Thoracic aorta (tissue), 2 donors: ENCODE measurements around the gene LAMA4. TPM values are rescaled to one million over a fixed set of nuclear protein-coding genes. Genes with fewer than 3 reads are reported as not detected.

Experiments
- ATAC-seq: fragments of 150-250 bp; one replicate; pipeline ENCODE4 v1.8.0; 2017; ENCODE audit warnings: low read depth; ENCODE audit not compliant: insufficient number of reproducible peaks, low FRiP score
- DNase-seq: peaks from one replicate; pipeline ENCODE4 v3.0.0-alpha.2; 2020; ENCODE audit warnings: low spot score
- H3K27ac ChIP-seq, 2 donors: fragments of 200-600 bp; sonication (generic); 1 replicate in 1 of 2; 2 replicates in 1 of 2; pipeline ENCODE4 v1.5.1; 2016; ENCODE audit warnings: mild to moderate bottlenecking in 2 of 2, moderate library complexity in 2 of 2
- H3K27me3 ChIP-seq: fragments of 200-600 bp; sonication (generic); replicated peaks from 2 replicates; pipeline ENCODE4 v1.6.0; 2016; ENCODE audit warnings: mild to moderate bottlenecking; ENCODE audit not compliant: insufficient read depth
- H3K36me3 ChIP-seq: fragments of 200-600 bp; sonication (generic); one replicate; pipeline ENCODE4 v1.5.1; 2016
- H3K4me1 ChIP-seq, 2 donors: fragments of 200-600 bp; sonication (generic); 1 replicate in 1 of 2; 2 replicates in 1 of 2; pipeline versions ENCODE4 v1.5.1 to v1.6.0; 2016; ENCODE audit warnings: low read depth in 2 of 2, mild to moderate bottlenecking in 1 of 2; ENCODE audit not compliant: control insufficient read depth in 1 of 2
- H3K4me3 ChIP-seq: fragments of 200-600 bp; sonication (generic); 2 replicates; pipeline ENCODE4 v1.5.1; 2016; ENCODE audit warnings: mild to moderate bottlenecking
- H3K9me3 ChIP-seq: fragments of 200-600 bp; sonication (generic); 2 replicates; pipeline ENCODE4 v1.5.1; 2016
- CTCF ChIP-seq: fragments of 200-600 bp; sonication (generic); IDR thresholded peaks from one replicate; pipeline ENCODE4 v1.5.1; 2019; ENCODE audit warnings: antibody characterized with exemption
- total RNA-seq, 2 donors: library from RNA; depleted of rRNA; stranded (reverse); fragments of >200 nt; gene quantifications; one replicate each; pipeline versions ENCODE4 v1.1.0 to v1.2.3, GENCODE V29; 2016

The LAMA4 gene
- total RNA-seq, 2 donors from 2014 or later: 34.9 to 66.7 TPM

- Histone ChIP-seq H3K36me3 (no peaks in the 10 kb centered on the region), H3K4me1 (peaks cover 22 to 58% of the 10 kb centered on the region in 2 donors), H3K27ac (no peak overlapping the region), H3K4me3 (no peak overlapping the region), H3K9me3 (no peaks in the 10 kb centered on the region), H3K27me3 (no peaks in the 10 kb centered on the region)
- no peak for DNase-seq
- ATAC-seq: no peak
- TF ChIP-seq CTCF: no peak
Observed at GRCh38 chr6:112247275-112247674, 7.1 kb downstream of the LAMA4 start.

GRCh38 chr6:112245511-112246203 lies 8.7 kb downstream of the LAMA4 start:
- TF ChIP-seq CTCF: no peak
- no peak for DNase-seq
- H3K4me1 ChIP-seq: peaks cover 16 to 51% of the 10 kb centered on the region in 2 donors
- H3K36me3 ChIP-seq: no peaks in the 10 kb centered on the region
- peak overlapping the region; percentile 8 for H3K4me3 ChIP-seq
- peak overlapping the region; percentile 34 to 39 for H3K27ac ChIP-seq
- no peak for ATAC-seq
- no peaks in the 10 kb centered on the region for H3K27me3 ChIP-seq
- no peaks in the 10 kb centered on the region for H3K9me3 ChIP-seq

- ATAC-seq (no peak), DNase-seq (no peak)
- H3K4me3 ChIP-seq: peak overlapping the region; percentile 46
- no peaks in the 10 kb centered on the region for H3K9me3 ChIP-seq
- peaks cover 18 to 46% of the 10 kb centered on the region in 2 donors for H3K4me1 ChIP-seq
- TF ChIP-seq CTCF: no peak
- H3K27me3 ChIP-seq: no peaks in the 10 kb centered on the region
- H3K27ac ChIP-seq: peak overlapping the region in 1 of 2 donors; percentile 11
- no peaks in the 10 kb centered on the region for H3K36me3 ChIP-seq
Observed at GRCh38 chr6:112243861-112244827, 10.2 kb downstream of the LAMA4 start.

- H3K27ac ChIP-seq: no peak overlapping the region
- H3K4me1 ChIP-seq: peaks cover 28 to 57% of the 10 kb centered on the region in 2 donors
- ATAC-seq: no peak
Observed at GRCh38 chr6:112241820-112242429, 12.4 kb downstream of the LAMA4 start.

More at GRCh38 chr6:112241820-112242429, 12.4 kb downstream of the LAMA4 start:
- Histone ChIP-seq H3K4me3 (no peak overlapping the region), H3K27me3 (no peaks in the 10 kb centered on the region), H3K36me3 (no peaks in the 10 kb centered on the region), H3K9me3 (no peaks in the 10 kb centered on the region)
- DNase-seq: no peak
- no peak for TF ChIP-seq CTCF
